Muscle layer of duodenum (tissue), 2 donors: ENCODE data around the gene AMIGO1.

Experiments used
- H3K27ac ChIP-seq: one replicate; pipeline ENCODE4 v1.7.0; 2013; ENCODE audit warnings: mild to moderate bottlenecking, low read length
- H3K27me3 ChIP-seq: one replicate; pipeline ENCODE4 v1.7.0; 2013; ENCODE audit warnings: low read depth, mild to moderate bottlenecking, control low read depth, low read length
- H3K36me3 ChIP-seq, 2 donors: one replicate each; pipeline ENCODE4 v1.7.0; 2013; ENCODE audit warnings: low read length in 2 of 2, control low read depth in 1 of 2, mild to moderate bottlenecking in 1 of 2; ENCODE audit not compliant: insufficient read depth in 2 of 2, control insufficient read depth in 1 of 2
- H3K4me1 ChIP-seq, 2 donors: one replicate each; pipeline ENCODE4 v1.7.0; 2013; ENCODE audit warnings: low read length in 2 of 2, mild to moderate bottlenecking in 2 of 2, control low read depth in 1 of 2, moderate library complexity in 1 of 2; ENCODE audit not compliant: insufficient read depth in 2 of 2, control insufficient read depth in 1 of 2
- H3K4me3 ChIP-seq, 2 donors: one replicate each; pipeline ENCODE4 v1.7.0; 2013; ENCODE audit warnings: low read length in 2 of 2, low read depth in 1 of 2, mild to moderate bottlenecking in 1 of 2
- H3K9me3 ChIP-seq, 2 donors: one replicate each; pipeline ENCODE4 v1.7.0; 2013; ENCODE audit warnings: low read length in 2 of 2, control low read depth in 1 of 2, mild to moderate bottlenecking in 1 of 2; ENCODE audit not compliant: control insufficient read depth in 1 of 2
- donor health status: healthy.

Gene AMIGO1

DNA sequence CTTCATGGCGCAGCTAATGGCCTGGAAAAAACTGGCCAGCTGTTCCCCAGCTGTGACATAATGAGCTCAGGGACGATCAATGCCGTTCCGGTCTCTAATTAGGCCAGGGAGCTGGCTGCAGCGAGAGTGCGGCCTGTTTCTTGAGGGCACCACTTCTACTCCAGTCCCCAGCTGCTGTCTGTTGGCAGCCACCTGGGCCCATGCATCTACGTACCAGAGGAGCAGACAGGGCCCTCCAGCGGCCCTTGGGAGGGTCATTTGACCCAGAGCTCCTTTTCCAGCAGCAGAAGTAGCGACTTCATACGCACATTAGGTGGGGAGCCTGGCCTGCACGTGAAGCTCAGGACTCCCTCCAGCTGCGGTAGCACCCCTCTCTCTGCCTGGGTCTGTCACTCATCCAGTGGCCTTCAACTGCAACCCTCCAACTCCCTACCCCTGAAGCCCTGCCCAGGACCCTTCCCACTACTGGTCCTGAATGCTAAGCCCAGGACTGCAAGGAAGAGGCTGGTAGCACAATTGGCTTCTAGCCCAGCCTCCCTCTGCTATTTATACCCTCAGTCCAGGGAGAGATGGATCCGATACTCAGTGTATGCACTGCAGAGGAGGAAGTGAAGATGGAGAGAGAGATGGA lies 21.0 kb upstream of the AMIGO1 start:
- Histone ChIP-seq H3K4me3 (no peak overlapping the region), H3K27me3 (no peaks in the 10 kb centered on the region), H3K36me3 (no peaks in the 10 kb centered on the region), H3K27ac (no peak overlapping the region), H3K4me1 (peaks cover 7 to 20% of the 10 kb centered on the region in 2 donors), H3K9me3 (no peaks in the 10 kb centered on the region)

- no peaks in the 10 kb centered on the region for H3K9me3 ChIP-seq
- H3K4me1 ChIP-seq, result peaks cover 5 to 15% of the 10 kb centered on the region in 2 donors
- no peak overlapping the region for H3K4me3 ChIP-seq
- no peaks in the 10 kb centered on the region for H3K36me3 ChIP-seq
- H3K27me3 ChIP-seq, result no peaks in the 10 kb centered on the region
- H3K27ac ChIP-seq, result no peak overlapping the region
Observed at GRCh38 chr1:109529881-109530456, 20.4 kb upstream of the AMIGO1 start.

- Histone ChIP-seq H3K9me3 (no peaks in the 10 kb centered on the region), H3K36me3 (no peaks in the 10 kb centered on the region), H3K4me3 (no peak overlapping the region), H3K27me3 (no peaks in the 10 kb centered on the region), H3K4me1 (peaks cover 5 to 15% of the 10 kb centered on the region in 2 donors), H3K27ac (no peak overlapping the region)
Observed at GRCh38 chr1:109528712-109529111, 19.2 kb upstream of the AMIGO1 start.

DNA sequence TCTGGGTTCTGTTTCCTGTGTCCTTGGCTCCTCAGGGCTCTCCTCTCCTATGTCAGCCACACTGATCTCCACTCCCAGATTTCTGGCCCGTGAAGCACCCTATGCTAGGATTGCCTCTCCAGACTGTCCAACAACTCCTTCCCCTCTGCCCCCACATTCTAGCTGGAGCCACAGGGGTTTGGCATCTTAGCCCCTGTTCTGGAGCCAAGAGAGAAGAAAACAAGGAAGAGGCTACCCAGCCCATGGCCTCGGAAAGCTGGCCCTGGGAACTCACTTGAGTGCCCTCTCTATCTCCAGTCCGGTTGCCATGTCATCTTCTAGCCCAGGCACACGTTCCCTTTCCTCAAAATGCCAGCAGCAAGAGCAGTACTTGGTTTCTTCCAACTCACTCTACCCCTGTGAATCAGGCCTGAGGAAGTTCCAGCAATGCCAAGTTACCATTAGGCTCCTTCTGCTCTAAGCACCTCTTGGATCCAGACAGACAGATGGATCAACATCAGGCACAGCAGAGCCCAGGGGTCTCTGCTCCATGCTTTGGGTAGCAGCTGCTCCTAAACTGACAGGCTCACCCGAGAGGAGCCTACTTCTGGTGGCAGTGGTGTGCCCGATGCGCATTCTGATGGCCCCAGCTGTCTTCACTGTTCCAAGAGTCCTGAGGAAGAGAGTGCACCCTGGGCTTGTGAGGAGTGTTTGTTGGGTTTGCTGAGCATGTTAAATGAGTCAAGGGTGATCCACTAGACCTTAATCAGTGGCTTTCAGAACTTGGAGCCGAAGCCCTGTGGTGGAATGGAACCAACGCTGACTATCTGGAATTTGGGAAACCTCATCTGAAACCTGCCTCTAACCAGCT lies 18.5 kb upstream of the AMIGO1 start:
- Histone ChIP-seq H3K4me1 (peaks cover 5 to 15% of the 10 kb centered on the region in 2 donors), H3K27ac (no peak overlapping the region), H3K4me3 (no peak overlapping the region), H3K36me3 (no peaks in the 10 kb centered on the region), H3K9me3 (no peaks in the 10 kb centered on the region), H3K27me3 (no peaks in the 10 kb centered on the region)

GRCh38 chr1:109527098-109527811 lies 17.7 kb upstream of the AMIGO1 start:
- H3K27me3 ChIP-seq, result no peaks in the 10 kb centered on the region
- no peak overlapping the region for H3K4me3 ChIP-seq
- H3K27ac ChIP-seq, result no peak overlapping the region
- peaks cover 0 to 8% of the 10 kb centered on the region in 2 donors for H3K4me1 ChIP-seq
- H3K36me3 ChIP-seq, result no peaks in the 10 kb centered on the region
- H3K9me3 ChIP-seq, result no peaks in the 10 kb centered on the region

GRCh38 chr1:109523706-109524105 lies 14.2 kb upstream of the AMIGO1 start:
- H3K4me1 ChIP-seq, result no peaks in the 10 kb centered on the region
- no peak overlapping the region for H3K4me3 ChIP-seq

GRCh38 chr1:109522026-109522425 lies 12.5 kb upstream of the AMIGO1 start:
- Histone ChIP-seq H3K9me3 (no peaks in the 10 kb centered on the region), H3K27me3 (no peaks in the 10 kb centered on the region), H3K4me3 (no peak overlapping the region), H3K27ac (no peak overlapping the region), H3K36me3 (no peaks in the 10 kb centered on the region), H3K4me1 (no peaks in the 10 kb centered on the region)

More at GRCh38 chr1:109523706-109524105, 14.2 kb upstream of the AMIGO1 start:
- Histone ChIP-seq H3K27ac (no peak overlapping the region), H3K36me3 (no peaks in the 10 kb centered on the region), H3K9me3 (no peaks in the 10 kb centered on the region), H3K27me3 (no peaks in the 10 kb centered on the region)

DNA sequence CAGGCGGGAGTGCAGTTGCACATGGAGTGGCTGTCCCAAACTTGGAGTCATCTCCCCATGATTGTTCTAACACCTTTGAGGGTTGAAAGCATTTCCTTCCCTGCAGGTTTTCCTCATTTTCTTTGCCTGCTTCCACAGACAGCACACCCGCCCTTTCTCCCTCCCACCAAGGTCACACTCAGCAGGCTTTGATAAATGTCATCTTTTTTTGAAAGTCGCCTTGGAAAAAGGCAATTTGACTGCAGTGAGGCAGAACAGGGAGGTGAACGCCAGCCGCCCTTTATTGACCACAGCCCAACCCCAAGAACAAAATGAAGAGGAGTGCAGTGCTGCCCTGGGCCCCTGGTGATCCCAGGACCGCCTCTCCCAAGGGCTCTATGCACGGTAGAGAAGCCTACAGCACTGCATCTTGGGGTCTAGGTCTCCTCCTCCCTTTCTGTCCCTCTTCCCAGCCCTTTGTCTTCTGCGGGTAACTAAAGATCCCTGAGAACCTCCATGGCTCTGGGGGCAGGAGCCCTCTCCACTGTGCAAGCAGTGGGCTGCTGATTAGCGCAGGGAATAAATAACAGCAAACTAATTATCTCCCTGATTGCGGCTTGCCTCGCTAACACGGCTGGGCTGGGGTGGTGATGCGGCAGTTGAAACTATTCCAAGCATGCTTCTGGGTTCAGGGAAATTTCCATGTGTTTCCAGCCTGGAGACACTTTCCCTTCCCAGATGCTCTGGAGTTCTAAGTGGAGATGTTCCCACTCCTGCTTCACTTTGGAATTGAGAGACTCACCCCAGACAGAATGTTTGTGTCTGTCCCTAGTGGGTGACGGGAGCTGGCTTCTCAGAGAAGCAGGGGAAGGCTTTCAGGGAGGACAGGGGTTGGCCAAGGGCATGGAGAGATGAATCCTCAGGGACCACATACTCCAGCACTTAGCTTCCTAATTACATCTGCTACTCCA lies 11.8 kb upstream of the AMIGO1 start:
- no peaks in the 10 kb centered on the region for H3K4me1 ChIP-seq
- no peaks in the 10 kb centered on the region for H3K36me3 ChIP-seq
- no peaks in the 10 kb centered on the region for H3K9me3 ChIP-seq
- no peak overlapping the region for H3K27ac ChIP-seq
- H3K27me3 ChIP-seq, result no peaks in the 10 kb centered on the region
- H3K4me3 ChIP-seq, result no peak overlapping the region

DNA sequence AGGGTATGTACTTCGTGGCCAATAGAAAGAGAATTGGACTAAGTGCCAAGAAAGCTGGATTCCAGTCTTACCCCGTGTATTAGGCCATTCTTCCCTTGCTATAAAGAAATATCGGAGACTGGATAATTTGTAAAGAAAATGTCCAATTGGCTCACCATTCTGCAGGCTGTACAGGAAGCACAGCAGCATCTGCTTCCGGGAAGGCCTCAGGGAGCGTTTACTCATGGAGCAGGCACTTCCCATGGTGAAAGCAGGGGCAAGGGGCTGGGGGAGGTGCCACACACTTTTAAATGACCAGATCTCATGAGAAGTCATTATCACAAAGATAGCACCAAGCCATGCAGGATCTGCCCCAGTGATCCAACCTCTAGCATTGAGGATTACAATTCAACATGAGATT lies 7.8 kb upstream of the AMIGO1 start:
- Histone ChIP-seq H3K36me3 (no peaks in the 10 kb centered on the region), H3K4me1 (no peaks in the 10 kb centered on the region), H3K9me3 (no peaks in the 10 kb centered on the region), H3K27ac (no peak overlapping the region), H3K4me3 (no peak overlapping the region), H3K27me3 (no peaks in the 10 kb centered on the region)

DNA sequence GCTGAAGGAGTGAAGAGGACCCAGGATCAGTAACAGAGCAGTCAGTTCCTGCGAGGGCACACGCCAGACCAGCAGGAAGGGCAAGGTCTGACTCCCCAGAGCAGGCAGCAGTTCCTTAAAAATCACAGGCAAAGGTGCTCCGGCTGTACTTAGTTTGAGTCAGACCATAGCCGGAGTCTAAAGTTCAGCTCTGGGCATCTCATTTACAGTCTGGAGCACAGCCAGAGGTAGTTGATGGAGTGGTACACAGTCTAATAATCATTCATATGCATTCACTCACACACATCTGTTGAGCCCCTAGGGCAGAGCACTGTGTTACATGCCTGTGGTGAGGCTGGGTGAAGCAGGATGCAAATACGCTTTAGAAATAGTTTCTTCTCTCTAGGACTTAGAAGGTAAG lies 7.3 kb upstream of the AMIGO1 start:
- H3K4me1 ChIP-seq, result no peaks in the 10 kb centered on the region
- no peak overlapping the region for H3K27ac ChIP-seq
- no peaks in the 10 kb centered on the region for H3K36me3 ChIP-seq
- H3K4me3 ChIP-seq, result no peak overlapping the region
- H3K9me3 ChIP-seq, result no peaks in the 10 kb centered on the region
- H3K27me3 ChIP-seq, result no peaks in the 10 kb centered on the region
